Activated T-cell treated with anti-CD3 and anti-CD28 coated beads for 48 hours (primary cell): ENCODE measurements around the gene ERVV-1.
"Not testable (repeated sequence)": the region's sequence is repeated elsewhere in the genome, so short reads cannot be mapped to it uniquely, and the experiment has no call there.

ENCODE experiments used
- DNase-seq: peaks from one replicate; pipeline ENCODE4 v3.0.0-alpha.2; 2020; ENCODE audit warnings: low read depth

Gene ERVV-1, protein sequence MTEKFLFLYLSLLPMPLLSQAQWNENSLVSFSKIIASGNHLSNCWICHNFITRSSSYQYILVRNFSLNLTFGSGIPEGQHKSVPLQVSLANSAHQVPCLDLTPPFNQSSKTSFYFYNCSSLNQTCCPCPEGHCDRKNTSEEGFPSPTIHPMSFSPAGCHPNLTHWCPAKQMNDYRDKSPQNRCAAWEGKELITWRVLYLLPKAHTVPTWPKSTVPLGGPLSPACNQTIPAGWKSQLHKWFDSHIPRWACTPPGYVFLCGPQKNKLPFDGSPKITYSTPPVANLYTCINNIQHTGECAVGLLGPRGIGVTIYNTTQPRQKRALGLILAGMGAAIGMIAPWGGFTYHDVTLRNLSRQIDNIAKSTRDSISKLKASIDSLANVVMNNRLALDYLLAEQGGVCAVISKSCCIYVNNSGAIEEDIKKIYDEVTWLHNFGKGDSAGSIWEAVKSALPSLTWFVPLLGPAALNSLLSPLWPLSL

DNA sequence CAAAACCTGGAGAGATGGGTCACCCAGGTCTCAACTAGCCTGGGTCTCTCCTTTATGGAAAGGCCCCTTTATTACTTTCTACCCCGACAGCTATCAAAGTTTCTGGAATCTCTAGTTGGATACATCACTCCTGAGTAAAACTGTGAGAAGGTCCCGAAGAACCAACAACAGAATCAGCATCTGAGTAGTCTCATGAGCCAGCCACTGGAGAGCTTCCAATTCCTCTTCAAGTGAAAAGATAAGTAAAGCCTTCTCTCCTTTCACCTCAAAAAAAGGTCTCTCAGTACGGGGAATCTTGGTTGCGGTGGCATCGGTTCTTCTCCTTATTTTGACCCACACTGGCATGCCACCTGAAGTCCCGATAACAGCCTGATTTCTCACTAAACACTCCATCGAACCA lies at the start of gene ERVV-1:
Gene ERVV-1, plus strand, starts transcription at position 301 of the 400 bp plus-strand sequence. CDS start 170 bp downstream, outside the sequence.
- DNase-seq, result no peak

DNA sequence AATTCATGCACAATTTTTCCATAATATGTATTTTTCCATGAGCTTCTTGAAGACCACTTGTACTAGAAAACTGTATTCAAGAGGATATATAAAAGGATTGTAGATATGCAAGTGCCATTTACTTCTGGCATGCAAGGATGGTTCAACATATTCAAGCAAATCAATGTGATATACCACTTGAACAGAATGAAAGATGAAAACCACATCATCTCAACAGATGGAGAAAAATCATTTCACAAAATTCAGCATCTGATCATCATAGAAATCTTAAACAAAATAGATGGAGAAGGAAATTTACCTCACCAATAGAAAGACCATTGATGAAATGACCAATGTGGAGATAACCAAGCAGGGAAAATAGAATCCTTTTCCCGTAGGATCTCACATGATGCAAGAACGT lies 45.9 kb upstream of the ERVV-1 start:
- no peak for DNase-seq

DNA sequence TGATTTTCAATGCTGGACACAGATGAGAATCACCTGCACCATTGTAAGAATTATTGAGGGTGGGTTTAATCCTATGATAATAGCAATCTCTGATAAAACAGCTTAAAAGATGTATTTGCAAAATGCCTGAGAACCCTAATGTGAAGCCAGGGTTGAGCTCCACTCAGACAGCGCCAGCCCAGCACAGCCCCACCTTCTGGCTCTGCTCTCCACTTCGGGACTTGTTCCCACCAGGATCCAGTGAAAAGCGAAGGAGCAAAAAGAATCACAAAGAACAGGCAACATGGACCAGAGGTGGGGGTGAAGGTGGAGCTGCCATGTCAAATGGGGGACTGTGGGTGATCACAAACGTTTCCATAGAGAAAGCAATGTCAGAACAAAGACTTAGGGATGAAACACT lies 32.4 kb upstream of the ERVV-1 start:
- no peak for DNase-seq

DNA sequence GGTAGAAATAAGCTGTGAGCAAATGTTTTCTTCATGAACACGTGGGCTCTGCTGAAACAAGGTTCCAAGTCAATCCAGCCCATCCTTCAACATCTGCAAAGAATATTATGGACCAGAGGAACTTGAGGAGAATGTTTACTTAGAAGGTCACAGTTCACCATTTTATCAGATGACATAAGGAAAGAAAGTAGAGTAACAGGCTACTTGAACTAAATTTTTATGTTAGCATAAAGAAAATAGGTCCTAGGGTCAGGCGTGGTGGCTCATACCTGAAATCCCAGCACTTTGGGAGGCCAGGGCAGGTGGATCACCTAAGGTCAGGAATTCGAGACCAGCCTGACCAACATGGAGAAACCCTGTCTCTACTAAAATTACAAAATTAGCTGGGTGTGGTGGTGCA lies 30.6 kb upstream of the ERVV-1 start:
- not testable (repeated sequence) for DNase-seq

DNA sequence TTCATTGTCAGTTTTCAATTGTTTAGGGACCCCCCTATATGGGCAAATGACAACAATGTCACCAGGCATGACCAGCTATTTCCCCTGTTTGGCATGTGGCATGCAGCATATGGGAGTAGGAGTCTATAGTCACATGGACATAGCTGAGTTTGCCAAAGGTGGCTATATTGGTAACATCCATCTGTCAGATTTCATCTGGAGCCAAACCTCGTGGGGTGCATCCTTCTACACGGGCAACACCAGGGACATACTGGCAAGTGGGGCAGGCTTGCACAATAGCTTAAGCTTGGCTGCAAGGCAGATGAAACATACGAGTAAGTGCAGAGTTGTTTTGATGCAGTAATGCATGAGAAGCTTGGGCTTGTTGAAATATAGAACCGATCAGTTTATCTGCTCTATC lies 26.5 kb upstream of the ERVV-1 start:
- DNase-seq, result no peak

DNA sequence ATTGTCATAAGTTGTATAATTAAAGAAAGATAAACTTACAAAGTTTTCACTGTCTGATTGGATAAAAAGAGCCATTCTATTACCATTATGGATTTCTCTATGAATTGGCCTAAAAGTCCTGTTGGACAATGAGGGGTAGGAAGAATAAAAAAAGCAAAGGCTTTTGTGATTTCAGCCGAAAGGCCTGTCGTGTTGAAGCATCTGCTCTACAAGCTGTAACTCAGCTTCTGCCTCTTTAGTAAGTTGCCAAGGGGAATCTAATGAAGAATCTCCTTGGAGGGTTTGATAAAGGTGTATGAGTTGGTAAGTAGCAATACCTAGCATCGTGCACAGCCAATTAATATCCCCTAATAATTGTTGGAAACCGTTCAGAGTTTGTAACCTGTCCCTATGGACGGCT lies 25.2 kb upstream of the ERVV-1 start:
- no peak for DNase-seq

DNA sequence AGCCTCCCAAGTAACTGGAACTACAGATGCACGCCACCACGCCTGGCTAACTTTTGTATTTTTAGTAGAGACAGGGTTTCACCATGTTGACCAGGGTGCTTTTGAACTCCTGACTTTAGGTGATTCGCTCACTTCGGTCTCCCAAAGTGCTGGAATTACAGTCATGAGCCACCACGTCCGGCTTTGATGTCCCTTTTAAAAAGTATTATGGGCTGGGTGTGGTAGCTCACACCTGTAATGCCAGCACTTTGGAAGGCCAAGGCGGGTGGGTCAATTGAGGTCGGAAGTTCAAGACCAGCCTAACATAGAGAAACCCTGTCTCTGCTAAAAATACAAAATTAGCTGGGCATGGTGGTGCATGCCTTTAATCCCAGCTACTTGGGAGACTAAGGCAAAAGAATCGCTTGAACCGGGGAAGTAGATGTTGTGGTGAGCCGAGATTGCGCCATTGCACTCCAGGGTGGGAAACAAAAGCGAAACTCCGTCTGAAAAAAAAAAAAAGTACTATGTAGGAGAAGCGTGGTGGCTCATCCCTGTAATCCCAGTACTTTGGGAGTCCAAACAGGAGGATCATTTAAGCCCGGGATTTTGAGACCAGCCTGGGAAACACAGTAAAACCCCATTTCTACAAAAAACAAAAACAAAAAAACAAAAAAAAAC lies 22.8 kb upstream of the ERVV-1 start:
- no peak for DNase-seq

DNA sequence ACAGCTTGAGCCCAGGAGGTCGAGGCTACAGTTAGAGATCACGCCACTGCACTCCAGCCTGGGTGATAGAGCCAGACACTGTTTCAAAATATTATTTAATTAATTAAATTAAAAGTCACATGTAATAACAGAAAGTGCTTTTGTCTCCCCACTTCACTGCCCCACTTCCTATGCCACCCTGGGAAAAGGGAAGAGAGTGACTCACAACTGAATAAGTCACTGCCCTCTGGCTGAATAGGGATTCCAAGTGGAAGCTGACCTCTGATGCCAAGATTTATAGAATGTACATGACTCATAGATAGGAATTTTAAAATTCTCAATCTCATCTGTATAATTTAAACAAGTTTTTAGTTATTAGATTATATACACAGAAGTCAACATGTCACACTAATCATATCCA lies 22.2 kb upstream of the ERVV-1 start:
- no peak for DNase-seq

DNA sequence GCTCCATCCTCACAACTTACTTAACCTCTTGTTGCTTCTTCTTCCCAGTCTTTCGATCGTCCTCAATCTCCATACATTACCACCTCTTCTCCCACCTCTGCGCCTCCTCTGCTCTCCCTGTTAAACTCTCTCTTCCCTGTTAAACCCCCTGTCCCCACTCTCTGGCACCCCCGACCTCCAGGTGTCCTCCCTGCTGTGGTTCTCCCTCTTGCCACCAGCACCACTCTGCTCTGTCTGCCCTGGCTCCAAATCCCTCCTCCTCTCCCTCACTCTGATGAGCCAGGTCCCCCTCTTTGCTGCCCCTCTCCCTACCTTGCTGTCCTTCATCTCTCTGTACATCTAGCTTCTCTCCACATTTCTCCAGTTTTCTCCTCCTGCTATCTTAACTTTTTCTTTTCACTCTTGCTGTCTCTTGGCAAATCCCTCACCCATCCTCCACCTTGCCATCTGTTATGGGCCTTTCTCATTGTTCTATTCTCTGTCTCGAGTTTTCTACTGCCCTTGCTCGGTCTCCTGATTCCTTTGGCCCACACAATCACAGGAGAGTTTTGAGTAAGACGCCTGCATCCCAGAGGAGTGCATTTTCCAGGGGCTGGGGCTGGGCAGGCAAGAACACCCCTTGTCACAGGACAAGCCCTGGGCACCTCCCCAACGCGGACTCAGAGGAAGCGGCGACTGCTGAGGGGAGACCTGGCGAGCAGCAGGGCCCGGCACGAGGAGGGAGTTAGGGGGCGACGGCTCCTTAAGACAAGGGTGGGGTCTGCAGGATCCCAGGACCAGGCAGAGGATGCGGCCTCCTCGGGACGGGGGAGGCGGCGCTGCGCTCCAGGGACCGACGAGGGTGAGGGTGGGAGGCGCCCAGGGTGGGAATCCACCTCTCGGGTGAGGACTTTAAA lies 21.4 kb upstream of the ERVV-1 start:
- no peak for DNase-seq

DNA sequence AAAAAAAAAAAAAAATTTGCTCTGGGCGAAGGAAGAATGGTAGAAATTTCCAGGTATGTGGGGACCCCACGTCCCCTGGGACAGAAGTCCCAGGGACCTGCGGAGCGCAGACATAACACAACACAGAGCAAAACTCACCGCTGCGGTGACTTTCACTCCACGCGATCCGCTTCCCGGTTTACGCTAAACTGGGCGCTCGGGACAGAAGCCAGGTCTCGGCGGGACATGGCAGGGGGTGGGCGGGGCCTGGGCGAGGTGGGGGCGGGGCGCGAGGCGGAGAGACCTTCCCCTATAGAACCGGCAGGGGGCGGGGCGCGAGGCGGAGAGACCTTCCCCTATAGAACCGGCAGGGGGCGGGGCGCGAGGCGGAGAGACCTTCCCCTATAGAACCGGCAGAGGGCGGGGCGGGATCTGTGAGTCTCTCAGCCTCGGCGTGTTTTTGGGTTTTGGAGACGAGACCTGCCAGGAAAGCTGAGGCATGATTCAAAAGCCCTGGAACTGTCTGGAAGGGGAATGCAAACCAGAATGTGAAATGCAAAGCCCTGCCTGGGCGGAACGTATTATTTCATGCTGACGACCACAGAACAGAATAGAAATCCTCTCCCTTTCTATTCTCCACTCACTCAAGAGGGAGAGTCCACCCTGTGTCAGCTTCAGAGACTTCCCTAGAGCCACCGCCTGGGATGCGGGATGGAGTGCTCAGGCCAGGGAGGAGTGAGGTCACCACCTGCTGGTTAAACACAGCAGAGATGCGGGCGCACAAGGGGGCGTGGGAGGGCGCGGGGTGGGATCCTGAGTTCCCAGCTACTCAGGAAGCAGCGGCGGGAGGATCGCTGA lies 20.2 kb upstream of the ERVV-1 start:
- DNase-seq, result peak; percentile 75

DNA sequence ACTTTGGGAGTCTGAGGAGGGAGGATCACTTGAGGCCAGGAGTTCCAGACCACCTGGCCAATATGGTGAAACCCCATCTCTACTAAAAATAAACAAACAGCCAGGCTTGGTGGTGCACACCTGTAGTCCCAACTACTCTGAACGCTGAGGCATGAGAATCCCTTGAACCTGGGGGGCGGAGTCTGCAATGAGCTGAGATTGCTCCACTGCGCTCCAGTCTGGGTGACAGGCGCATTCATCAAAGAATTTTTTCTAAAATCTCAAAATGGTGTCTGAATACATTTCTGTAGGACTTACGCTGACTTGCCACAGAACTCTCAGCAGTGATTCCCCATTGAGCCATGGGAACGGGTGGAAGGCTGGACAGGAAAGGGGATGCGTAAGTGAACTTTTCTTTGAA lies 18.0 kb upstream of the ERVV-1 start:
- no peak for DNase-seq

DNA sequence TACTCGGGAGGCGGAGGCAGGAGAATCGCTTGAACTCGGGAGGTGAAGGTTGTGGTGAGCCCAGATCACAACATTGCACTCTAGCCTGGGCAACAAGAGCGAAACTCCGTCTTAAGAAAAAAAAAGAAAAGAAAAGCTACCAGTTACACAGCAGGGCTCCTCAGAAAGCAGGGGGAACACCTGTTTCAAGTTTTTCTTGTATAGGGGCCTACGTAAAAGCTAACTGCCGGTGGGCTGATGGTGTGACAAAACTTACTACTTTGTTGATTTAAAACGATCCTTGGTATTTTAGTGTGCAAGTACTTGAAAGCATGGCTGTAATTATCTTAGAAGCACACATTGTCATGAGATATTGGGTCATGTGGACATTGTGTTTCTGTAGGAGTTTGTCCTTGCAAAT lies 15.7 kb upstream of the ERVV-1 start:
- no peak for DNase-seq

DNA sequence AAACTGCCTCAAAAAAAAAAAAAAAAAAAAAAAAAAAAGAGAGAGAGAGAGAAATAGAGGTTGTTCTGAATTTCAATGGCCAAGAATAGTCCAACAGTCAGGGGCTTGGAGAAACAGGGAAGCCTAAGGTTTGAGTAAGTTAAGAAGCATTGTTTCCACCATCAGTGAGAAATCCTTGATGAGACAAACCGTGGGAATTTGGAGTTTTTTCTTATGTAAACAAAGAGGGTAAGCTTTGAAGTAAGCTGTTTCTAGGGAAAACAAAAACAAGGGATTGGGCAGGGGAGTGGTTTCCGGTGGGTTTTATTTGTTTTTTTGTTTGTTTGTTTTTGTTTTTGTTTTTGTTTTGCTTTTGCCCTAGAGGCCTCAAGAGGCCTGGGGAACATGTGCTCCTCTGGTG lies 11.2 kb upstream of the ERVV-1 start:
- DNase-seq, result no peak

DNA sequence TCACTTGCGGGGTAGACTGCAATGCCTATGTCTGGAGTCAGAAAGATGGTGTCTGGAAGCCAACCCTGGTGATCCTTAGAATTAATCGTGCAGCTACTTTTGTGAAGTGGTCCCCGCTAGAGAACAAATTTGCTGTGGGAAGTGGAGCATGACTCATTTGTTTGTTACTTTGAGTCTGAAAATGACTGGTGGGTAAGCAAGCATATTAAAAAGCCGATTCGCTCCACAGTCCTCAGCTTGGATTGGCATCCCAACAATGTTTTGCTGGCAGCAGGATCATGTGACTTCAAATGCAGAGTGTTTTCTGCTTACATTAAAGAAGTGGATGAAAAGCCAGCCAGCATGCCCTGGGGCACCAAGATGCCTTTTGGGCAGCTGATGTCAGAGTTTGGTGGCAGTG lies 9.5 kb upstream of the ERVV-1 start:
- no peak for DNase-seq

DNA sequence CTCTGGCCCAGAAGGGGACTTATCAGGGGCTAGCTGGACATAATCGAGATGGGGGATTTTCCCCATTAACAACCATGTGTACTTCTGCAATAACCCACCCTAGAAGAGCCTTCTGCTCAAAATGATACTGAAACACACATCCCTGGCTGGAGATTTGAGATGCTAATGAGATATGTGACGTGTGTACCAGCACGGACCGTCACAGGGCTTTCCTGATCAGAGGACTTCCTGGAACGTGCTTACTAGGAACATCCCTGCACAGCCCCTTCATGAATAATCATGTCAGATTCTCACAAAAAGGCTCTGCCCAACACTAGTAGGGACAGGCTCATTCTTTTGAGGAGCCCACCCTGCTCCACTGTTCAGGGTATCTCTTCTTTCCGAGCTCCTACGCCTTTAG lies 6.5 kb upstream of the ERVV-1 start:
- no peak for DNase-seq

DNA sequence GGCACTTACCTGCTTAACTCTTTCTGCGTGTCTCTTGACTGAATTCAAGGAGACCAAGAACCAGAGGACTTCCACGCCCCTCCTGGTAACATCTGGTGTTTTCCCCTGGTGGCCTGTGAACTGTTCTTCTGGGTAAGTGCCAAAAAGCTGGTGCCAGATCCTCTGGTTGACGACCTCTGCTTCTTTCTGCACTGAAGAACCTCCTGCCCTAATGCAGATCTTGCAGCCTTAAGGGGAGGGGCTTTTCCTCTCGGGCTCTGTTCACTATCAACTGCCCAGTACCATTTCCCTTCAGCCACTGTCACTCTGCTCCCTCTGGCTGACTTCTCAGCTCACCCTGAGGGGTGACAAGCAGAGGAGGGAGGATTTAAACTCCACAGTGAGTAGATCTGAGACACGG lies 6.1 kb upstream of the ERVV-1 start:
- no peak for DNase-seq

DNA sequence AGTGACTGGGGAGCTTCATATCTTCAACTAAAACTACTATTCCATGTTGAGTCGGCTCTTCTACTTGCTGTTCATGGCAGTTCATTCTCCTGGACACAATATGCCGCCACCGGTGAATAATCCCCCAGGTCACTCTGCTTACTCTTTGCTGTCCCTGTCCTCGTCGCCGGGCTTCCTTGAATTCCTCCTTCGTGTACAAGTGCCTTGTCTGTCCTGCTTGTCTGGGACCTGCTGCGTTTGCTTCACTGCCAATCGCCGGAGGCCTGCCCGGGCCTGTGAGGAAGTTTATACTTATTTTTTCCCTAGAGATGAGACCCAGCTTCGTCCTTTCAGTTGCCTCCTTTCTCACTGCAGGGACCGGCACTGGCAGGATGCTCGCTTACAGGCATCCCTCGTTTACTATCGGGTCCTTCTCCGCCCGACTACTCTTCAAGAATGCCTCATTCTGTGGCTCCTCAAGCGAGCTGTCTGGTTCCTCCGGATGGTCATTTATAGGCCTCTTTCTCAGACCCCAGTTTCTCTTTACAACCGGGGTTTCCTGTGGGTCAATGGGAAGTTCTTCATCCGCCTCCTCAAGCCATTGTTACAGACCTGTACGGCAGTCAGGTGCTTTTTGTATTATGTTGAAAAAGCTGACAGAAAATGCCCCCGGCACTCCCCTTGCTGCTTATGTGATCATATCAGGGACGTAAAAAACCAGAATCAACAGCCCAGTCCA lies 5.5 kb upstream of the ERVV-1 start:
- DNase-seq, result no peak

DNA sequence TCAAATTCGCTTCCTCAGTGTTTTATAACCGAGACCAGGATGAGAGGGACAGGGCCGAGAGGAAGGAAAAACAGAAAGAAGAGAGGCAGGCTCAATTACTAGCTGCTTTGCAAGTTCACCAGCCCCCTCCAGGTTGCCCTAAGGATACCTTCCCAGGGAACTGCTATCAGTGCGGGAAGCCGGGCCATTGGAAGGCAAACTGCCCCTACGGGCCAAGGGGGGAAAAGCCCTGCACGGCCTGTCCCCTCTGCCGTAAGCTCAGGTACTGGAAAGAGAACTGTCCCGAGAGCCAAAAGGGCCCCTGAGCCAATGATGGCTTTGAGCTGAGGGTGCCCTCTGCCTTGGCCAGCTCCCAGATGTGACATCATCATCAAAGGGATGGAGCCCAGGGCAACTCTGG lies 3.2 kb upstream of the ERVV-1 start:
- DNase-seq, result no peak

DNA sequence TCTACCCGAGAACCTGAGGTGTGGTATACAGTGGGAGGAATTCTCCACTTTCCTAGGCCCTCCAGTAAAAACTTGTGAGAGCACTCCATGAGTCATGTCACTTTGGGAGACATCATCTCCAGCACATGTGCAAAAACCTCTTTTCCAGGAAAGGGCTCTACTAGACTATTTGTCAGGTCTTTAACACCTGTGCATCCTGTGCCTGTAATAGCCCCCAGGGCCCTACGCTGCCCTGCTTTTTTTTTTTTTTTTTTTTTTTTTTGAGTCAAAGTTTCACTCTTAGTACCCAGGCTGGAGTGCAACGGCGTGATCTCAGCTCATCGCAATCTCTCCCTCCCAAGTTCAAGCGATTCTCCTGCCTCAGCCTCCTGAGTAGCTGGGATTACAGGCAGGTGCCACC lies 1.7 kb upstream of the ERVV-1 start:
- no peak for DNase-seq

DNA sequence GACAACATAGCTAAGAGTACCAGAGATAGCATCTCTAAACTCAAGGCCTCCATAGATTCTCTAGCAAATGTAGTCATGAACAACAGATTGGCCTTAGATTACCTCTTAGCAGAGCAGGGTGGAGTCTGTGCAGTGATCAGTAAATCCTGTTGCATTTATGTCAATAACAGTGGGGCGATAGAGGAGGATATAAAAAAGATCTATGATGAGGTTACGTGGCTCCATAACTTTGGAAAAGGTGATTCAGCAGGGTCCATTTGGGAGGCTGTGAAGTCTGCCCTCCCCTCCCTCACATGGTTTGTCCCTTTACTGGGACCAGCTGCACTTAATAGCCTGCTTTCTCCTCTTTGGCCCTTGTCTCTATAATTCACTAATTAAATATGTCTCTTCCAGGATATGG lies 1.4 kb downstream of the ERVV-1 start:
- no peak for DNase-seq

DNA sequence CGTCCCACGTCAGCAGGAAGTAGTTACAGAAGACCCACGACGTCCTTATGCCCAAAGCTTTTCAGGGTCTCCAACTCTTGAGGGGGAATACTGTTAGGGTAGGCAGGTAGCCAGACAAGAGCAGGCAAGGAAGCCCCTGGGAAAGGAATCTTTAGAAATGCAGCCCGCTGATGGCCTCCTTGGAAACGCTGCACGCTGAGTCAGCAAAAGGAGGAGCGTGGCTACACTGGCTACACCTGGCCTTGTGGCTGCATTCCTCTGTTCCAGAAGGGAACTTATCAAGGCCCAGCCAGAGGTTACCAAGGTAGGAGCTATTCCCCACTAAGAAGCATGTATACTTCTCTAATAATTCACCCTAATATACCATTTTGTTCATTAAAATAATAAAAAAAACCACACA lies 2.0 kb downstream of the ERVV-1 start:
- DNase-seq, result no peak
